ENCODE measurements around the gene ACBD6. TPM values are rescaled to one million over a fixed set of nuclear protein-coding genes. Genes with fewer than 3 reads are reported as not detected.

The ACBD6 gene
- total RNA-seq, 4 donors from 2014 or later, result 26.6 to 51.3 (median 34.4) TPM

- Histone ChIP-seq H3K27ac (no peak overlapping the region), H3K4me1 (peaks cover 0 to 4% (median 0%) of the 10 kb centered on the region in 3 donors), H3K4me3 (no peak overlapping the region), H3K27me3 (no peaks in the 10 kb centered on the region), H3K36me3 (peaks cover 0 to 54% (median 0%) of the 10 kb centered on the region in 3 donors), H3K9me3 (no peaks in the 10 kb centered on the region)
- TF ChIP-seq CTCF (IDR thresholded peaks at IDR 0.05) (no peak), POLR2A (IDR thresholded peaks at IDR 0.05) (no peak)
- DNase-seq, result no peak
- intact Hi-C loops (cut with DNase I), result no loop called here
- 70 to 81% methylated on average over 2 of the region's 2 CpGs for WGBS, 2 donors
Observed at GRCh38 chr1:180494370-180494769, 8.0 kb downstream of the ACBD6 start.

- TF ChIP-seq CTCF (IDR thresholded peaks at IDR 0.05) (no peak), POLR2A (IDR thresholded peaks at IDR 0.05) (no peak)
- intact Hi-C loops (cut with DNase I), result loop anchor here (10.0 kb wide), 1 partner anchor 305 kb away; no protein-coding TSS in a partner anchor
Observed at GRCh38 chr1:180489976-180490375, 12.4 kb downstream of the ACBD6 start.

GRCh38 chr1:180489313-180489712, 13.1 kb downstream of the ACBD6 start:
- intact Hi-C loops (cut with DNase I), result loop anchor here (10.0 kb wide), 1 partner anchor 305 kb away; no protein-coding TSS in a partner anchor
- no peaks in the 10 kb centered on the region for H3K4me1 ChIP-seq

More at GRCh38 chr1:180489976-180490375, 12.4 kb downstream of the ACBD6 start:
- no peaks in the 10 kb centered on the region for H3K9me3 ChIP-seq
- H3K4me1 ChIP-seq, result no peaks in the 10 kb centered on the region
- H3K27ac ChIP-seq, result no peak overlapping the region
- no peak for DNase-seq
- H3K27me3 ChIP-seq, result no peaks in the 10 kb centered on the region
- H3K36me3 ChIP-seq, result peaks cover 0 to 82% (median 4%) of the 10 kb centered on the region in 3 donors
- no peak overlapping the region for H3K4me3 ChIP-seq

GRCh38 chr1:180488661-180489060, 13.7 kb downstream of the ACBD6 start:
- Histone ChIP-seq H3K9me3 (no peaks in the 10 kb centered on the region), H3K36me3 (peaks cover 0 to 76% (median 4%) of the 10 kb centered on the region in 3 donors), H3K4me3 (no peak overlapping the region), H3K27me3 (no peaks in the 10 kb centered on the region), H3K27ac (no peak overlapping the region), H3K4me1 (no peaks in the 10 kb centered on the region)
- intact Hi-C loops (cut with DNase I), result loop anchor here (10.0 kb wide), 1 partner anchor 304 kb away; no protein-coding TSS in a partner anchor
- no peak for TF ChIP-seq POLR2A (IDR thresholded peaks at IDR 0.05)
- no peak for TF ChIP-seq CTCF (IDR thresholded peaks at IDR 0.05)
- 74 to 88% methylated on average over 2 of the region's 2 CpGs for WGBS, 2 donors
- DNase-seq, result no peak

More at GRCh38 chr1:180489313-180489712, 13.1 kb downstream of the ACBD6 start:
- WGBS, 2 donors, result 87 to 91% methylated on average over 2 of the region's 2 CpGs
- TF ChIP-seq POLR2A (IDR thresholded peaks at IDR 0.05) (no peak), CTCF (IDR thresholded peaks at IDR 0.05) (no peak)
- Histone ChIP-seq H3K27ac (no peak overlapping the region), H3K4me3 (no peak overlapping the region), H3K9me3 (no peaks in the 10 kb centered on the region), H3K27me3 (no peaks in the 10 kb centered on the region), H3K36me3 (peaks cover 0 to 80% (median 4%) of the 10 kb centered on the region in 3 donors)
- no peak for DNase-seq

- no peaks in the 10 kb centered on the region for H3K9me3 ChIP-seq
- H3K36me3 ChIP-seq, result peaks cover 0 to 55% (median 4%) of the 10 kb centered on the region in 3 donors
- H3K4me3 ChIP-seq, result no peak overlapping the region
- intact Hi-C loops (cut with DNase I), result loop anchor here (10.0 kb wide), 1 partner anchor 301 kb away; no protein-coding TSS in a partner anchor
- no peak overlapping the region for H3K27ac ChIP-seq
- peaks cover 0 to 5% (median 0%) of the 10 kb centered on the region in 3 donors for H3K4me1 ChIP-seq
- WGBS, 2 donors, result 100% methylated on average over 1 of the region's 1 CpG
- TF ChIP-seq POLR2A (IDR thresholded peaks at IDR 0.05) (no peak), CTCF (IDR thresholded peaks at IDR 0.05) (no peak)
- no peaks in the 10 kb centered on the region for H3K27me3 ChIP-seq
- no peak for DNase-seq
Observed at GRCh38 chr1:180486092-180486491, 16.3 kb downstream of the ACBD6 start.
